Stimulated activated CD8-positive, alpha-beta memory T cell treated with anti-CD3 and anti-CD28 coated beads, Interleukin-2, amount 100 ng/mL, for 1 hour (primary cell): ENCODE results near the gene PSD2.

ENCODE experiments used
- DNase-seq, 2 donors: peaks; one replicate each; pipeline ENCODE4 v3.0.0-alpha.2; 2020; ENCODE audit warnings: low read depth in 2 of 2

Gene PSD2

GRCh38 chr5:139795074-139796001 is at the start of gene PSD2:
TSS of gene PSD2 (plus strand) at chr5:139795808. CDS start at chr5:139809441, 13,633 bp downstream.
- DNase-seq, result no peak

GRCh38 chr5:139746691-139747582 is 48.7 kb upstream of the PSD2 start:
- peak; percentile 51 to 53 for DNase-seq

GRCh38 chr5:139747583-139748504 is 47.8 kb upstream of the PSD2 start:
- DNase-seq, result peak; percentile 20 to 35

- DNase-seq, result no peak
Observed at GRCh38 chr5:139748505-139748826, 47.1 kb upstream of the PSD2 start.

- no peak for DNase-seq
Observed at GRCh38 chr5:139749242-139749641, 46.4 kb upstream of the PSD2 start.

GRCh38 chr5:139751236-139751635 is 44.4 kb upstream of the PSD2 start:
- DNase-seq, result no peak

- DNase-seq, result no peak
Observed at GRCh38 chr5:139752506-139753473, 42.8 kb upstream of the PSD2 start.

GRCh38 chr5:139755892-139756671 is 39.5 kb upstream of the PSD2 start:
- no peak for DNase-seq

GRCh38 chr5:139756971-139757370 is 38.6 kb upstream of the PSD2 start:
- DNase-seq, result no peak

- no peak for DNase-seq
Observed at GRCh38 chr5:139757727-139758509, 37.7 kb upstream of the PSD2 start.

- no peak for DNase-seq
Observed at GRCh38 chr5:139758510-139759075, 37.0 kb upstream of the PSD2 start.

- DNase-seq, result no peak
Observed at GRCh38 chr5:139759219-139759721, 36.3 kb upstream of the PSD2 start.

- no peak for DNase-seq
Observed at GRCh38 chr5:139760066-139761056, 35.2 kb upstream of the PSD2 start.

- DNase-seq, result no peak
Observed at GRCh38 chr5:139761057-139761450, 34.6 kb upstream of the PSD2 start.

GRCh38 chr5:139761501-139761900 is 34.1 kb upstream of the PSD2 start:
- DNase-seq, result no peak

- DNase-seq, result no peak
Observed at GRCh38 chr5:139762615-139763170, 32.9 kb upstream of the PSD2 start.
